Measurements from ENCODE around the gene CFAP68. TPM values are rescaled to one million over a fixed set of nuclear protein-coding genes. Genes with fewer than 3 reads are reported as not detected.

CFAP68 gene
- total RNA-seq, 1 experiment from 2014 or later, result 49.6 TPM

GRCh38 chr11:111925953-111926352 lies 46.6 kb downstream of the CFAP68 start:
- ATAC-seq (no peak), DNase-seq (ENCODE audit: low read depth, low spot score) (no peak)
- BruUV-seq (replicated peaks), result no TSS peak
- Histone ChIP-seq H3K9me2 (ENCODE audit: insufficient read depth) (no peaks in the 10 kb centered on the region), H3K36me3 (ENCODE audit: control insufficient read depth in 1 of 2, insufficient read depth in 2 of 2, low read length in 2 of 2) (no peaks in the 10 kb centered on the region), H3K4me1 (ENCODE audit: control insufficient read depth in 1 of 2, insufficient read depth in 2 of 2, low read length in 2 of 2) (peaks cover 7 to 15% of the 10 kb centered on the region in 2 experiments), H3K27me3 (ENCODE audit: insufficient read depth, low read length) (no peaks in the 10 kb centered on the region), H3K27ac (ENCODE audit: low read depth, low read length) (0 out of 2 replicates have a peak overlapping the region, but pooled peaks have one; percentile 59), H3K9me3 (ENCODE audit: control insufficient read depth in 1 of 2, insufficient read depth in 1 of 2, low read depth in 1 of 2, low read length in 2 of 2) (no peaks in the 10 kb centered on the region), H3K4me3 (replicated peaks in 1 of 2; ENCODE audit: low read depth in 1 of 2, low read length in 2 of 2) (peak overlapping the region in 1 of 2 experiments; percentile 54; a peak in 3 of 4 replicates), H3K79me2 (ENCODE audit: insufficient read depth, low read length) (no peaks in the 10 kb centered on the region), H4K20me1 (ENCODE audit: insufficient read depth) (no peaks in the 10 kb centered on the region), H2AFZ (ENCODE audit: low read depth, low read length, poor library complexity, severe bottlenecking) (no peak overlapping the region), H3K9ac (ENCODE audit: low read length) (peak overlapping the region; percentile 58), H3K4me2 (ENCODE audit: low read length) (peak overlapping the region; percentile 80)
- RAD21 ChIA-PET (ENCODE audit: low non-redundant PET in 1 of 2, low total read pairs in 2 of 2, uncharacterized antibody in 2 of 2, unreplicated experiment in 2 of 2), result interaction anchor here in 1 of 2 experiments (1.0 kb wide), 1 partner anchor 293 kb away, joined by 3 read pairs; no protein-coding TSS in a partner anchor
- no peak for TF ChIP-seq ZNF274 (IDR thresholded peaks at IDR 0.05; ENCODE audit: low read depth, low read length)
- TF ChIP-seq POLR2A (IDR thresholded peaks at IDR 0.05; ENCODE audit: borderline replicate concordance, extremely low read depth, insufficient read depth, insufficient read length), result no peak
- no peak for TF ChIP-seq SP1 (IDR thresholded peaks at IDR 0.05; ENCODE audit: low read depth)
- TF ChIP-seq RAD21 (IDR thresholded peaks at IDR 0.05; ENCODE audit: low read depth), result no peak
- no peak for TF ChIP-seq MAX (IDR thresholded peaks at IDR 0.05)
- no peak for TF ChIP-seq SIN3A (IDR thresholded peaks at IDR 0.05; ENCODE audit: low read depth)
- no peak for TF ChIP-seq CTCF (IDR thresholded peaks at IDR 0.05 in 2 of 3, conservative IDR thresholded peaks at IDR 0.05 in 1 of 3; ENCODE audit: borderline replicate concordance in 1 of 3, insufficient read depth in 1 of 3, low read depth in 2 of 3, low read length in 2 of 3)
- TF ChIP-seq POLR2AphosphoS5 (IDR thresholded peaks at IDR 0.05; ENCODE audit: low read depth, low read length), result no peak
- TF ChIP-seq ATF3 (IDR thresholded peaks at IDR 0.05), result no peak
- no peak for TF ChIP-seq REST (IDR thresholded peaks at IDR 0.05; ENCODE audit: low read depth)
- TF ChIP-seq CEBPB (IDR thresholded peaks at IDR 0.05; ENCODE audit: low read depth), result no peak
- no peak for TF ChIP-seq ZBTB33 (IDR thresholded peaks at IDR 0.05; ENCODE audit: extremely low read depth, insufficient replicate concordance, low read length)
- no peak for TF ChIP-seq ELF1 (IDR thresholded peaks at IDR 0.05; ENCODE audit: borderline replicate concordance, low read depth)
- TF ChIP-seq JUND (IDR thresholded peaks at IDR 0.05), result no peak
- TF ChIP-seq FOSL1 (IDR thresholded peaks at IDR 0.05; ENCODE audit: low read depth), result no peak
- CTCF ChIA-PET, result interaction anchor here (2.0 kb wide), 1 partner anchor 56 kb away, joined by 11 read pairs; no protein-coding TSS in a partner anchor
- POLR2A ChIA-PET, result no interaction called here
- intact Hi-C loops (cut with micrococcal nuclease), result no loop called here
